Adipocyte (in vitro differentiated cells): Measurements from ENCODE around the gene HOXC11.
A peak's percentile ranks its signal among the peaks of the same experiment; 100 is the strongest.

Experiments
- DNase-seq: peaks from one replicate; pipeline ENCODE4 v3.0.0-alpha.2; 2015; ENCODE audit warnings: low read depth
- H3K27me3 ChIP-seq: replicated peaks from 2 replicates; pipeline ENCODE4 v1.7.0; 2013; ENCODE audit warnings: mild to moderate bottlenecking, low read length, moderate library complexity; ENCODE audit not compliant: control insufficient read depth, insufficient read depth
- H3K36me3 ChIP-seq: 2 replicates; pipeline ENCODE4 v1.7.0; 2013; ENCODE audit warnings: low read length, mild to moderate bottlenecking, moderate library complexity; ENCODE audit not compliant: control insufficient read depth, insufficient read depth, severe bottlenecking
- H3K4me1 ChIP-seq: 2 replicates; pipeline ENCODE4 v1.7.0; 2013; ENCODE audit warnings: mild to moderate bottlenecking, low read length, moderate library complexity; ENCODE audit not compliant: control insufficient read depth, insufficient read depth
- H3K4me3 ChIP-seq: 2 replicates; pipeline ENCODE4 v1.7.0; 2013; ENCODE audit warnings: mild to moderate bottlenecking, low read length, moderate library complexity
- H3K9ac ChIP-seq: 2 replicates; pipeline ENCODE4 v1.7.0; 2013; ENCODE audit warnings: mild to moderate bottlenecking, low read length, moderate library complexity
- H3K9me3 ChIP-seq: 2 replicates; pipeline ENCODE4 v1.7.0; 2013; ENCODE audit warnings: mild to moderate bottlenecking, low read length, moderate library complexity; ENCODE audit not compliant: control insufficient read depth

HOXC11 gene

GRCh38 chr12:53972722-53973235, at the start of gene HOXC11:
TSS of gene HOXC11 (plus strand) at chr12:53973126. CDS start at chr12:53973242, 116 bp downstream.
- peak within 1 kb of the TSS; percentile 86 for H3K4me3 ChIP-seq
- H3K9ac ChIP-seq, result peak within 1 kb of the TSS; percentile 90
- H3K36me3 ChIP-seq, result no peaks in the 10 kb centered on the region
- peaks cover 12% of the 10 kb centered on the region for H3K4me1 ChIP-seq
- no peak for DNase-seq
- no peaks in the 10 kb centered on the region for H3K9me3 ChIP-seq
- H3K27me3 ChIP-seq, result peaks cover 56% of the 10 kb centered on the region

GRCh38 chr12:53924521-53925405, 48.2 kb upstream of the HOXC11 start:
- H3K9ac ChIP-seq, result no peak overlapping the region
- H3K4me3 ChIP-seq, result no peak overlapping the region
- no peaks in the 10 kb centered on the region for H3K36me3 ChIP-seq
- peaks cover 96% of the 10 kb centered on the region for H3K27me3 ChIP-seq
- no peak for DNase-seq
- peaks cover 15% of the 10 kb centered on the region for H3K9me3 ChIP-seq
- H3K4me1 ChIP-seq, result no peaks in the 10 kb centered on the region

- DNase-seq, result no peak
- Histone ChIP-seq H3K36me3 (no peaks in the 10 kb centered on the region), H3K27me3 (peaks cover 99% of the 10 kb centered on the region), H3K4me1 (no peaks in the 10 kb centered on the region), H3K9me3 (peaks cover 15% of the 10 kb centered on the region), H3K4me3 (no peak overlapping the region), H3K9ac (no peak overlapping the region)
Measured at GRCh38 chr12:53927220-53928029, 45.5 kb upstream of the HOXC11 start.

- Histone ChIP-seq H3K27me3 (peaks cover 99% of the 10 kb centered on the region), H3K9me3 (peaks cover 15% of the 10 kb centered on the region), H3K4me1 (no peaks in the 10 kb centered on the region), H3K9ac (no peak overlapping the region), H3K36me3 (no peaks in the 10 kb centered on the region), H3K4me3 (no peak overlapping the region)
- no peak for DNase-seq
Measured at GRCh38 chr12:53928054-53928835, 44.7 kb upstream of the HOXC11 start.

GRCh38 chr12:53929527-53929926, 43.4 kb upstream of the HOXC11 start:
- H3K36me3 ChIP-seq, result no peaks in the 10 kb centered on the region

GRCh38 chr12:53930591-53931255, 42.2 kb upstream of the HOXC11 start:
- Histone ChIP-seq H3K9ac (no peak overlapping the region), H3K4me3 (no peak overlapping the region)
- DNase-seq, result no peak

More at GRCh38 chr12:53929527-53929926, 43.4 kb upstream of the HOXC11 start:
- Histone ChIP-seq H3K9ac (no peak overlapping the region), H3K4me1 (no peaks in the 10 kb centered on the region), H3K9me3 (peaks cover 13% of the 10 kb centered on the region), H3K4me3 (no peak overlapping the region), H3K27me3 (peaks cover 99% of the 10 kb centered on the region)
- no peak for DNase-seq

GRCh38 chr12:53931844-53932581, 40.9 kb upstream of the HOXC11 start:
- H3K36me3 ChIP-seq, result no peaks in the 10 kb centered on the region
- H3K4me3 ChIP-seq, result no peak overlapping the region
- no peak overlapping the region for H3K9ac ChIP-seq
- peaks cover 3% of the 10 kb centered on the region for H3K9me3 ChIP-seq
- peaks cover 5% of the 10 kb centered on the region for H3K4me1 ChIP-seq
- H3K27me3 ChIP-seq, result peaks cover 98% of the 10 kb centered on the region
- no peak for DNase-seq

More at GRCh38 chr12:53930591-53931255, 42.2 kb upstream of the HOXC11 start:
- Histone ChIP-seq H3K4me1 (peaks cover 5% of the 10 kb centered on the region), H3K9me3 (peaks cover 7% of the 10 kb centered on the region), H3K36me3 (no peaks in the 10 kb centered on the region), H3K27me3 (peaks cover 99% of the 10 kb centered on the region)

- no peak overlapping the region for H3K9ac ChIP-seq
- H3K9me3 ChIP-seq, result peaks cover 3% of the 10 kb centered on the region
- no peaks in the 10 kb centered on the region for H3K36me3 ChIP-seq
- no peak overlapping the region for H3K4me3 ChIP-seq
- peaks cover 5% of the 10 kb centered on the region for H3K4me1 ChIP-seq
- DNase-seq, result no peak
- H3K27me3 ChIP-seq, result peaks cover 98% of the 10 kb centered on the region
Measured at GRCh38 chr12:53932915-53933314, 40.0 kb upstream of the HOXC11 start.

GRCh38 chr12:53935383-53936341, 37.3 kb upstream of the HOXC11 start:
- no peak overlapping the region for H3K9ac ChIP-seq
- H3K4me3 ChIP-seq, result peak overlapping the region; percentile 47
- no peaks in the 10 kb centered on the region for H3K36me3 ChIP-seq
- peaks cover 86% of the 10 kb centered on the region for H3K27me3 ChIP-seq
- H3K9me3 ChIP-seq, result no peaks in the 10 kb centered on the region
- peak; percentile 11 for DNase-seq
- peaks cover 7% of the 10 kb centered on the region for H3K4me1 ChIP-seq
